Heart left ventricle (tissue), 13 donors: Measurements from ENCODE around the gene FADS6.

Experiments
- POLR2A ChIP-seq, 2 donors: fragments of 450-650 bp; IDR thresholded peaks; one replicate each; pipeline ENCODE4 v1.6.1; 2017; ENCODE audit warnings: antibody characterized with exemption in 2 of 2, mild to moderate bottlenecking in 2 of 2, moderate library complexity in 2 of 2
- TF ChIP-seq, protein P1 (sequence below), 12 donors: fragments of 200-600 bp; sonication (generic) in 4 of 12; IDR thresholded peaks; one replicate each; pipeline versions ENCODE4 v1.5.0 to v1.8.0; 2018 to 2022; ENCODE audit warnings: antibody characterized with exemption in 12 of 12, mild to moderate bottlenecking in 5 of 12
- donor health status: ischemic (EF 13 %, LVEDD 7.1; RV severe dilation, severe dysfunction).
- donor health status: DM: no; HTN: yes; CAD: no.
- donor health status: DM: no; HTN: no; CAD: no.
- donor health status: ischemic (EF 25% LVEDD 6.9; RV normal size, moderate dysfunction).
- donor health status: ischemic (EF 25% LVEDD 5.7; RV mildly dilated, moderate dysfunction).
- donor health status: ischemic (EF 35%, LVEDD 5.7; RV mildly dilated, moderate dysfunction).
- donor health status: nonischemic (EF 11% LVEDD 7.7; RV severe dilation, severe dysfunction).
- donor health status: DM: yes; HTN: yes; CAD: no.
- donor health status: PGD.
- donor health status: ischemic (EF 29% LVEDD 5.4; RV normal size, mild dysfunction).
- donor health status: nonischemic (EF 23%, LVEDD 6.1; RV moderate dilation, normal function).

DNA sequence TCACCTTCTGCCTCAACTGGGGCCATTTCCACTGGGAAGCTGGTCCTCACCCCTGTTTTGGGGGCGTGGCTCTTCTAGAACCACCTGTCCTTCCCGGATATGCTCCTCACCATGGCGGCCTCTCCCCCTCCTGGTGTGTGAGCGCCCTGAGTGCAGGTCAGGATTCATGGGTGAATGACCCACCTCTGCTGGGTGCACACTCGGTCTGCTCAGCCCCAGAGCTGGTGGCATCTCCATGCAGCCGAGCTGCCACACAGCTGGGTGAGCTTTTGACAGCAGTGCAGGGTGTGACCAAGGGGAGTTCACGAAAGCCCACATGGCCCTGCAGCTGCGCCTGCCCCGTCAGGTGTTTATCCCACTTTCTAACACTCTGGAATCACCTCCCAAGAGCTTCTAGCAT, 61.0 kb downstream of the FADS6 start:
- TF ChIP-seq, protein P1, sequence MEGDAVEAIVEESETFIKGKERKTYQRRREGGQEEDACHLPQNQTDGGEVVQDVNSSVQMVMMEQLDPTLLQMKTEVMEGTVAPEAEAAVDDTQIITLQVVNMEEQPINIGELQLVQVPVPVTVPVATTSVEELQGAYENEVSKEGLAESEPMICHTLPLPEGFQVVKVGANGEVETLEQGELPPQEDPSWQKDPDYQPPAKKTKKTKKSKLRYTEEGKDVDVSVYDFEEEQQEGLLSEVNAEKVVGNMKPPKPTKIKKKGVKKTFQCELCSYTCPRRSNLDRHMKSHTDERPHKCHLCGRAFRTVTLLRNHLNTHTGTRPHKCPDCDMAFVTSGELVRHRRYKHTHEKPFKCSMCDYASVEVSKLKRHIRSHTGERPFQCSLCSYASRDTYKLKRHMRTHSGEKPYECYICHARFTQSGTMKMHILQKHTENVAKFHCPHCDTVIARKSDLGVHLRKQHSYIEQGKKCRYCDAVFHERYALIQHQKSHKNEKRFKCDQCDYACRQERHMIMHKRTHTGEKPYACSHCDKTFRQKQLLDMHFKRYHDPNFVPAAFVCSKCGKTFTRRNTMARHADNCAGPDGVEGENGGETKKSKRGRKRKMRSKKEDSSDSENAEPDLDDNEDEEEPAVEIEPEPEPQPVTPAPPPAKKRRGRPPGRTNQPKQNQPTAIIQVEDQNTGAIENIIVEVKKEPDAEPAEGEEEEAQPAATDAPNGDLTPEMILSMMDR (IDR thresholded peaks at IDR 0.05): no peak
- no peak for TF ChIP-seq POLR2A (IDR thresholded peaks at IDR 0.05)
